Colon (tissue), 2 donors: ENCODE measurements around the gene PDCD1LG2.

ENCODE experiments used
- FAIRE-seq: peaks from 2 replicates; lab custom pipeline; 2012; peaks lifted over from hg19 to GRCh38; lab: Jason Lieb, UNC
- donor health status: control.
- donor health status: control.

The PDCD1LG2 gene

DNA sequence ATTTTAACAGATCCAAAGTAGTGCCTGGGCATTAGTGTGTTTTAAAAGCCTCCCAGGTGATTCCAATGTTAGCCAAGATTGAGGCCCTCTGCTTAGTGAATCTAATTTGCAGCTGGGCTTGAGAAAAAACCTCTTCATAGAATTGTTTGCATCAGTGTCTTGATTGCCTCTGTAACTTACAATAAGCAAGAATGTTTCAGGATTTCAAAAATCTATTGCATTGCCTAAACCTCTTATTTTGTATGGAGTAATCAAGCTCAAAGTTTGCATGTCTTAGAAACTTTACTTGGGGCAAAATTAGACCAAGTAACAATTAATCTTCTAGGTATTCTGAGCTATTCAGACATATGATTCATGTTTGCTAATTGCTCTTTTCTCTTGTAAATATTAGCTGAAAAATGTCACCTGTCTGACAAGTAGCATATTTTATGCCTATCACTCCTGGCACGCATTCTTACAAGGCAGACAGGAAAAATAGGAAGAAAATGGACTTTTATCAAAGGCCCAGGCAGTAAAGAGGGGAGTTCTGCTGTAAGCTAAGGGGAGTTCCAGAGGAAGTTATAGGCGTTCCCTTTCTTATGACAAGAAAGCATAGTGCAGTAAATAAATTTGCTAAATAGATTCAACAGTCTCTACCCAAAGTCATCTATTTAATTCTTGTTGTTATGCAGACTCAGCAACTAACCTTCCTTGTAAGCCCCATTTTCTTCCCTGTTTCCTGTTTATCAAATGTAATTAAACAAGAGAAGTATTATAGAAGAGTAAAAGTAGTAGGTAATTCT is 21.0 kb downstream of the PDCD1LG2 start:
- no peak for FAIRE-seq

DNA sequence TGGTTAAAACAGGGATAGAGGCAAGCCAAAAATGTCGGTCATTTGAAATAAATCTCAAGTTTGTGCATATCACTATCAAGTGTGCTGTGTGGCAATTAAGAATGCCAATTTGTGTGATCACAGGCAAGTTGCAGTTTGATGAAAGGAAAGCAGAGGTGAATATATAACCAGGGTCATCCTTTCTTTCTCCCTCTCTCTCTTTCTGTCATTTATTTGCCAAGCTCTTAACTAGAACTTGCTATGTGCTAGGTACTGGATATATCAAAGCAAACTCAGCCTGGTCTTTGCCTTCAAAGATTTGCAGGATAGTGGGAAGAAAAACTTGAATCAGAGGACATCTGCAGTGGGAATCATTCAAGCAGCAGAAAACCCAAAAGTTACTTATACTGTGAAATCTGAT is 22.0 kb downstream of the PDCD1LG2 start:
- FAIRE-seq: no peak

DNA sequence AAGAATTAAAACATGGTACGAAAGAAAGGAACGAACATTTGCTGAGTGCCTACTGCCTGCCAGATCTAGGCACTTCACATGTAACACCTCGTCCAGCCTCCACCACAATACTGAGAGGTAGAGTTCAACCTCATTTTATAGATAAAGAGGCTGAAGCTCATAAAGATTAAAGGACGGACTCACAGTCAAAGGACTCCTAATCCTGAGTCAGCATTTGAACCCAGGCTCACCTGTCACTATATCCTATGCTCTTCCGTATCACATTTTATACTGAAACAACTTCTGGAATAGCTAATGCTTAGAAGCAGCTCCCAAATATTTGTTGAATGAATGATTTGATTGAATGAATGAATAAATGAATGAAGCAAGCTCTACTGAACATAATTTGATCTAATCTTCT is 22.5 kb downstream of the PDCD1LG2 start:
- FAIRE-seq: no peak

DNA sequence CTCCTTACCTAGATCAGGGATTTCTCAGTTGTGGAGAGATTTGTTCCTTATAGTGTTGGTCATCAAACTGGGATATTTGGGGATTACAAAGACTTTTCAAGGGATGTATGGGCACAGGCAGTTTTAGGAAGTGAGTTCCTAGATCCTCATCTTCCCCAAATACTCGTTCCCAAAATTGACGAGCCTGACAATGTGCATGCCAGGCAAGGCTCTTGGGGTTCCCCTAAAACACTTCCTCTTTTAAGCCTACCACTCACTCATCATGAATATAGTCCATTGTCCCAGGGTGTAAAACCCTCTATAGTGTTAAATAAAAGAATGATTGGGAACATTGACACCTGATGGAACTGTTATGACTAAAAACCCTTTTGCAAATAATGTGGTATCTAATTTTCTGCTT is 26.4 kb downstream of the PDCD1LG2 start:
- FAIRE-seq: no peak

DNA sequence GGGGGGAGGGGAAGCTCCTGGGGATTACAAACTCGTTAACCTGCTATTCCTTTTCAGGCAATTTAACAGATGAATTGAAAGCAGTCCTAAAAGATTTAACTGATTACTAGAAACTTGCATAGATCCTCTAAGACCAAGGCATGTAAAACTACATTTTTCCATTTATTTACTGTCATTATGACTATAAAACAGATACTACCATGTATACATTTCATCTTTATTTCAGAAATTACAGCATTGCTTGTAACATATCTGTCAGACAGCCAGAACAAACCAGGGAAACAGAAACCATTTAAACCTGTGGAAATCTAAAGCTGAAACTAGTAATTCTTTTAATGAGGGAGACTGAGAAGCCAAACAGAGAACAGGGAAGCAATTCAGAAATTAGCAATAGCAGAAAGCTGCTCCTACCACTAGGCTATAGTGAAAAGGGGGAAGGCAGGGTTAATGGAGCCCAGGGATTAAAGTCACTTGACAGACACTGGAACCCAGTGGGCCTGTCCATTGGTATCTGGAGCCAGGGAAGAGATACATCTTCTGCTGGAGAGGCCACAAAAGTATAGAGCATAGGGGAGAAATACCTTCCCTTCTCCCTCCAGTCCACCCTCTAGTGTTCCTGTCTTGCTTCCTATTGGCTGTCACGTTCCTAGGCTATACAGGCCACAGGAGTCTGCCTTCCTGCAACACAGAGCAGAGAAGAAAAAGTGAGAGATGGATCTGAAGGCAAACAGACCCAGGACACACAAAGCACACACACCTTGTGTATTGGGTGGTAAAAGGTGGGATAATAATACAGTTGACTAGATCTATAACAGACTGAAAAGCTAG is 33.8 kb downstream of the PDCD1LG2 start:
- no peak for FAIRE-seq

DNA sequence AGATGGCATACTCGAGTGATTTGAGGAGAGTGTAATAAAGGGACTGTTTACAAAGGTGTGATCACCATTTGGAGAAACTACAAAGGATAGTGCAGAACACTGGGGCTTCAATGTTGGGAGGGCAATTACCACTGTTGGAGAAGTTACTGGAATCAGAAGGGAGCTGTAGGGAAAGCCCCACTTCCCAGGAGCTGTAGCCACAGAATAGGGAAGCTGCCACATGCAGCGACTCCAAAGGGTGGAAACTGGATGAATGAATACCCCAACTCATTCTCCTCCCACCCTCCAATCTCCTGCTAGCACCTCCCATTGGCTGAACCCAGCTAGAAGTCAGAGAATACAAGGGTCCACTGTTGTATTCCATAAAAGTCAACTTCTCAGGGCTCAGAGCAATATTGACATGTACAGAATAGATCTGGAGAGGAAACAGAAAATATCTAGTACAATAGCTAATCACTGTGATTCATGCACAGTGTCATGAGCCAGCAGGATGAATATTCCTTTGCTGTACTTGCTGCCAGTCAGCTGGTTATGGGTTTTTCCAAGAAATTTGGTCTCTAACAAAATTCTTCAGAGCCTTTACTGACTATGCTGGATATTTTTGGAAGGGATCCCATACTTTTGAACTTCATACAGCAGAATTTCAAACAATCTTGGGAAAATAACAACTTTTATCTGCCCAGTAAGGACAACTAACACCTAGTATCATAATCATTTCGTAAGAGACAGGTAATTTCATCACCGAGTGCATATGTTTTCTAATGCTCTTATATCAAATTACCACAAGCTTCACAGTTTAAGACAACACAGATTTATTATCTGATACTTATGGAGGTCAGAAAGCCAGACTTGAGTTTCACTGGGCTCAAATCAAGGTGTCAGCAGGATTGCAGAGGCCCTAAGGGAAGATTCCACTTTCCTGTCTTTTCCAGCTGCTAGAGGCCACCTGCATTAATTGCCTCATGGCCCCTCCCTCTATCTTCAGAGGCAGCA is 39.6 kb downstream of the PDCD1LG2 start:
- FAIRE-seq: no peak

DNA sequence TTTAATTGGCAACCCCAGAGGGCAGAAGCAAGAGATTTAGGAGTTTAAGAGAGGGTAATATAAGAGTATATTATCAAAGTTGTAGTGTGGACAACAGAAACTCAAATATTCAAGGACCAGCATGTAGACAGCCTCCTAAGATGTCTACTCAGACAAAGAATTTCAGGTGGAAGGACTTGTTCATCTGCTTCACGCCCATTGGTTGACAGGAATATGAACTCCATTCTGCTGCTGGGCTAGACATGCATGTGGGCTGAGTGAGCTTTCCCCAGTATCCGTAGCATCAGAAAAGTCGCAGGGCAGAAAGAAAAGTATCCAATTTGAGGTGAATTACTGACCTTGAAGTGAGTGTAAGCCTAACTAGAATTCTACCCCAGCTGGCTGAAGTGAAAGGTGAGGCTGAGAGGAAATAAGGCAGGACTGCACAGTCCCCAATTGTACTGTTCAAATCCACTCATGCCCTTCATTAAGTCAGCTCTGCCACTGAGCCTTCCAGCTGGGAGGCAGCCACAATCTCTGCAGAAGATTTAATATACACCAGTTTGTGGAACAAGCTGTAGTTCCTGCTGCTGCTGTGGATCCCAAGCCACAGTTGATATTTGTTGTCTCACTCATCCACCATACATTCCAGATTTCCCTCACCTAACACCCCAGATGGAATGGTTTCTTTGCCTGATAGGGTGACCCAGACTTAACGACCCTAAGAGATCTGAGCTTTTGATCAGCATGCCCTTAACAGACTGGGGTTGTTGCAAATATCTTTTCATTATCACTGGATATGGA is 41.2 kb downstream of the PDCD1LG2 start:
- FAIRE-seq: no peak

DNA sequence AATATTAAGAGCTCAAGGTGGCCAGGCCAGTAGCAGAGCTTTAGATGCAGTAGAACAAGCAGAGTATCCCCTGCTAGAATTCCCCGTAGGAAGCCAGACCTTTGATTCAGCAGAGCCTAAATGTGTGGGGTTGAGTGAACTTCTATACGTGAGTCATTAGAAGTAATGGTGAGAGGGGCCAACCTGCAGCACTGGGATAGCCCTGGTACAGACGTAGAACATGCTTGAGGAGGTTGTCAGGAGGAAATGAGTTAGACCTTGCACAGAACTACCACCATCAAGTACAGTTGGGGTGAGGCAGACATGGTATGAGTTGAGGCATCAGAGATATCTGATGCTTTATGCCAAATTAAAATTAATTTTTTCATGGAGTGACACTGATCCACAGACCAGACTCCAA is 42.0 kb downstream of the PDCD1LG2 start:
- FAIRE-seq: no peak

DNA sequence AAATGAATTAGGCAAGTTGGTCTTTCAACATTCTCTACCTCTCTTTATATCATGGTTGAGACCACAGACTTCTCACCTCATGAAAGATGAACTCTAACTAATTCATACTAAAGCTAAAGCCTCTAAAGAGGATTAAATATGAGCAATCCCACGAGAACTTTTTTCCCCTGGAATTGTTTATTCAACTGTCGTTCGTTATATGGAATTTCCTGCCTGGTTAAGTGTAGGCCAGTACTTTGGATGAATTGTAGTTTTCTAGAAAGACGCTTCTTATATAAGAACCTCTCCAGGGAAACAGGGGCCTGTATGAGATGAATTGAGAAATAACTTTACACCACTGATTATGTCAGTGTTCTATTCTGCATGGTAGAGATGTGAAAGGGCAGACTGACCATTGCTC is 42.9 kb downstream of the PDCD1LG2 start:
- FAIRE-seq: no peak

DNA sequence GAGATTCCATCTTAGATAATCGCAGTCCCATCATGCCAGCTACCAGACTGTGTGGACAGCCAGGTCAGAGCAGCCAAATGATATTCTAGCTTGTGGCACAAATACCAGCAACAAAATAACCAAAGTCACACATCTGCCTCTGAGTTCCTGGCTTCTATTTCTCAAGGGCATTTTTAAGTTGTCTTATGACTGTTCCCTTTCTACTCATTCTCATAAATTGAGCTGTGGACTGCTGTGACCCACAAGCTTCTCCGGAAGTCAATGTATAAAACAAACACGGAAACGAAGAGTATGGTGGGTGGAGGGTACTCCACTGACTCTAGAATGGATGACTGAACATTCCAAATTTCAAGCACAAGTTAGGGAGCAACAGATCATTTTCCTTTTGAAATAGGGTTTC is 43.9 kb downstream of the PDCD1LG2 start:
- no peak for FAIRE-seq

DNA sequence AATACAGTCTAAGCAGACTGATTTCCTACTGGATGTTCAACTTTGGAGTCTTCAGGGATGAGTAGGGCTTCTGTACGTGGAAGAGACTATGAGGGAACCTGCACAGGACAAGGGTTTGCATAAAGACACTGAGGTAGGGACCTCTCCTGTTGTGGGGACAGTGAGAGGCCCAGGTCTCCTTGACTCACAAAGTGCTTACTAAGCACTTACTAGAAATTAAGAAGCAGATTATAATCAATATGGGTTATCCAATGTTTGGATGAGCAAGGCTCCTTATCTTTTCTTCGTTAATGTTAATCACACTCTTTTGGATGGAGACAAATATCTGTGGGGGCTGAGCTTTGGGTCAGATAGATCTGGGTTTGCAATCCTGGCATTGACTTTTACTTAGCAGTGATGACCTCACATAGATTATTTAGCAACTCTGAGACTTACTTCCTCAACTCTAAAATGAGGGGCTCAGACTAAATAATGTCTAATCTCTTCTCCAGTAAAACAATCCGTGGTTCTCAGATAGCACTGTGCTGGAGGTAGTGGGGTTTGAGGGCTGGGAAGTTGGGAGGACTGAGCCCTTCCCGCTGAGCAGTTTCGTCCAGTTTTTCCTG is 45.9 kb downstream of the PDCD1LG2 start:
- FAIRE-seq: no peak

DNA sequence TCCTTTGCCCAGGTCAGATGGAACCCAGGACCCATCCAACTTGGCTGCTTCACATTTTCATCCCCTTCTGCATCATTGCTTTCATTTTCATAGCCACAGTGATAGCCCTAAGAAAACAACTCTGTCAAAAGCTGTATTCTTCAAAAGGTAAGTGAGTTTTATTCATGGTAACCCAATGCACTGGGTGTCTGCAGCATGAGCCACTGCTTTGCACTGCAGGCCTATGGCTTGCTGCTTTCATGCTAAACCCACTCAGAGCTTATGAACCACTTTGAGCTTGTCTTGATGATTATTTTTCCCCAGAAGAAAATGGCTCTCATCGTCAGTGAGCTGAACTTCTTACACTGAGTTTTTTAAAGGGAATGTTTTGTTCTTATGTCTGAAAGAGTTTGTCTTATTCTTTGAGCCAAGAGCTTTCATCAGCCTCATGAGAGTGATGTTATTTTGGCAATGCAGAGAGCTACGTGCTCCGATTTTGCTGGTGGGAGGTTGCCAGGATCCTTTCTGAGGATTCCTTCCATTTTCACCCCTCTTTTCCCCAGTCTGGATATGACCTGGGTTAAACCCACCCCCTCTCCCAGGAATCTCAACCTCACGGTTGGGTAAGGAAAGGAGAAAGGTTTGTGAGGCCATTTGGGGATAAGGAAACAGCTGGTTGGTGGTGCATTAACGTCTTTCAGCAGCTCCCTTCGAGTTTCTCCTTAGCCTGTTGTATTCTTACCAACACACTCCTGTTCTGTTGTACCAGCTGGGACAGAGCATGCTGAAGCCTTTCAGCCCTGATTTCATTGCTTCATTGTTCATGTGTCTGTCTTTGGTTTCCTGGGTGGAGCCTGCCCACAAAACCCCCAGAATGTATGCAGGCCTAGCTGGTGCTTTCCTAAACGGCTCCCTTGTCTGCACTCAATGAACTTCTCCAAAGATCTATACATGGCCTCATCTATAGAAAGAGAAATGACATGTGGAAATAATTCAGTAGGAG is 47.6 kb downstream of the PDCD1LG2 start:
- FAIRE-seq: no peak

DNA sequence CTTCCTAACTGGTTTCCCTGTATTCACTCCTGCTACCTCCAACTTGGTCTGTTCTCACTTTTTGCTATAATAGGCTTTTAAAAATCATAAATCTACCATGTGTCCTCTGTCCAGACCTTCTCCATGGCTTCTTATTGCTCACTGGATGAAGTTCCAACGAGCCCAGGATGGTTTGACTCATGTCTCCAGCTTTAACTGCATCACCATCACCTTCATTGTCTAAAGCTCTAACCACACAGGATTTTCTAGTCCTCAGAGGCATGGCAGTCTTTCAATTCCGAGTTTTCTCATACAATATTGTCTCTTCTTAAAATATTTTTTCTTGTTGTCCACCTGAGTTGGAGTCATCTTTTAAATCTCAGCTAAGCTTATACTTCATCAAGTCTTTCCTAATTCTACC is 49.3 kb downstream of the PDCD1LG2 start:
- FAIRE-seq: no peak

DNA sequence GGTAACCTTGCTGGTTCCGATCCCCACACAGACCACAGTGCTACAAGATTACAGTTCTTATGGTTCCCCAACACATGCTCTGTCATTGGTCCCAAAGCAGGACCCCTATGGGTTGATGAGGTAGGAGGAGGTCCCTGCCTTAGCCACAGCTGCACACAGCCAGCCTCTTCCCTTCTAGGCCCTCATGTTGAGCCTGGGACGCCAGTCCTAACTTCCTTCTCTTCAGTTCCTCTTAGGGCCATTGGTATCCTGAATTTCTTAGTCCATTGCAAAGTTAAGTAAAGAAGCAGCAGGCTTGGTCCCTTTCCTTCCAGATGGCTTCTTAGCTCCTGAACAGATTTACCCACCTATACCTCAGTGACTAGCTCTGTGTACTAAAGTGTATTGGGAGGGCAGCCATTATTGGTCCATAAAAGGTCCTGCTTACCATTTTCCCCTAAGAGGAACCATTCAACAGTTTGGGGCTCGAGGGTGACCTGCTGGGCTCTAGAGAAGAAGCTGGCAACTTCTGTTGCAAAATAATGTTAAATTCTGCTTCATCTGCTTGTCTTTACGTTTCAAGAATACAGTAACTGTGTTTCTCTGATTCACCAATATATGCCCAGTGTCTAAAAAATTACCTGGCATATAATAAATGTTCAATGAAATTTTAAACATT is 50.2 kb downstream of the PDCD1LG2 start:
- FAIRE-seq: no peak

DNA sequence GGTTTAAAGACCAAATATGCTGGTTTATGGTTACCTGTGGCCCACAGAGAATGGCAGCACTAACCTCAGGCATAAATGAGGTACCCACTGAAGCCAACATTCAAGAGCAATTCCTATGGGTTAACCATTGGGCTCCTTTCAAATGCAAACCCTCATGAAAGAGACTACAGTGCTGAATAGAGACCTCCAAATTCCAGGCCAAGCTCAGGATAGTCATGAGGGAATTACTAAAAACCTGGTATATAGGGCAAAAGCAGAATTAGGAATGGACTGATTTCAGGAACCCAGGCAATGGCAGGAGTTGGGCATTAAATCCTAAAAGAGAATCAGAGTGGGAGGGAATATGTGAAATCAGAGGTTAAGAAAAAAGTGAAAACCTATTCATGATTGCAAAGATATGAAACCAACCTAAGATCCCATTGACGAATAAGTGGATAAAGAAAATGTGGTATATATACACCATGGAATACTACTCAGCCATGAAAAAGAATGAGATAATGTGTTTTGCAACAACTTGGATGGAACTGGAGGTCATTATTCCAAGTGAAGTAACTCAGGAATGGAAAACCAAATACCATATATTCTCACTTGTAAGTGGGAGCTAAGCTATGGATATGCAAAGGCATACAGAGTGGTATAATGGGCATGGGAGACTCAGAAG is 51.6 kb downstream of the PDCD1LG2 start:
- FAIRE-seq: no peak

DNA sequence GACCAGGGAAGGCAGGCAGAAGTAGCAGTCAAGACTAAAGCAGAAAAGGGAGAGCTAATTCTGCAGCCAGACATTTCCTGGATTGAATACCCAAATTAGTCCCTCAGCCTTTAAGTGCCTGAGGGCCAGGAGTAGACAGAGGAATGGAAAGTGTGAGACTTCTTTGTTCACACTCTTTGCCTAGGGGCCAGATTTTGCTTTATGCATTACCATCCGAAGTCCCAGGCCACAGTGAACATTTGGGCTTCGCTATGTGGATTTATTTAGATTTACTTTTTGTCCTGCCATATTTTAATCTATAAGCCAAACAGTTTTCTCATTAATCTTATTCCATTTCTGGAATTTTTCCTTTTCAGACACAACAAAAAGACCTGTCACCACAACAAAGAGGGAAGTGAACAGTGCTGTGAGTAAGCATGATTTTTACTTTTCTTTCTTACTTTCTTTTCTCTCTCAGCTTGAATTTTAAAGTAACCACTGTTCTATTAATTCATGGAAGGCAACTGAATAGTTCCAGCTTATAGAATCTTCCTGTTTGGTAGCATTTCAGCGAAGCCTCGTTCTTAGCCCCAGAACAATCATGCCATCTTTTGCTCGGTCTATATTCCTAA is 52.6 kb downstream of the PDCD1LG2 start:
- no peak for FAIRE-seq

DNA sequence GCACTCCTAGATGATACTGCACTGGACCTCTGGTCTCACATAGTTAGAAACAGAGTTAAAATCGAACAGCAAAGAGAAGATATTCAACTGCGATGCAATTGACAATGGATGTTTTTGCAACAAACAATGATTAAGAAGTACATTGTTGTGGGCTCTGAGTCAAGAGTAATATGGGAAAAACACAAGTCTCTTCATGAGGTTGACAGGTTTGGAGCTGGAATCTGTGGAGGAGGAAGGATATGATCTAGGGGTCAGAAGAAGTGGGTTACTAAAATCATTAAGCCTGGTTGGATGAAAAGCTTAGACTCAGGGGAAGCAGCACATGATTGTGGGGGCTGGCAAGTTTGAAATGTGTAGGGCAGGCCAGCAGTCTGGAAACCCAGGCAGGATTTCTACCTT is 53.1 kb downstream of the PDCD1LG2 start:
- FAIRE-seq: no peak

DNA sequence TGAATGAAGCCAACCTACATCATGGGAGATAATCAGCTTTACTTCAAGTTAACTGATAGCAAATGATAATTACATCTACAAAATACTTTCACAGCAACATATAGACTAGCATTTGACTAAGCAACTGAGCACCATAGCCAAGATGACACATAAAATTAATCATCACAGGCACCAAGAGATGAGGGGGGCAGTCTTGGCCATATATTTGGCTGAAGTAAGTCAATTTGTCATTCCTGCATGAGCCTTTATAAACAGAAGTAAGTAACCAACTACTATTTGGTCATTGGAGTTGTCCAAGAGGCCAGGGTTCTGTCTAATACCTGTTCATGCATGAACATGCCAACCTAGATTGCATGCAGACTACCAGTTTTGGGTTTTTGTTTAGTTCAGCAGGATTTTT is 53.6 kb downstream of the PDCD1LG2 start:
- FAIRE-seq: no peak
